IPS-NIHi7 (cell line): Measurements from ENCODE around the gene CAPZA1.

ENCODE experiments used
- DNase-seq: peaks from one replicate; pipeline ENCODE4 v3.0.0; 2012; ENCODE audit warnings: mixed read lengths; ENCODE audit errors: extremely low spot score

The CAPZA1 gene

GRCh38 chr1:112715264-112716053, 95.8 kb downstream of the CAPZA1 start, which contains the start of gene PPM1J:
PPM1J (minus strand) TSS chr1:112715332; CDS start chr1:112715301, 31 bp downstream.
- DNase-seq = peak; percentile 97

GRCh38 chr1:112716133-112716720, 96.6 kb downstream of the CAPZA1 start:
- peak; percentile 83 for DNase-seq

- DNase-seq = no peak
These were observed 97.7 kb downstream of the CAPZA1 start for GRCh38 chr1:112717263-112717873.

- DNase-seq = peak; percentile 76
These were observed 99.2 kb downstream of the CAPZA1 start for GRCh38 chr1:112718691-112719418.

- DNase-seq = no peak
These were observed 100.1 kb downstream of the CAPZA1 start for GRCh38 chr1:112719706-112720105.

GRCh38 chr1:112720800-112721199, 101.2 kb downstream of the CAPZA1 start:
- DNase-seq = no peak
